Endothelial cell of umbilical vein (primary cell): ENCODE measurements around the gene LAIR1. TPM values are rescaled to one million over a fixed set of nuclear protein-coding genes. Genes with fewer than 3 reads are reported as not detected.

ENCODE experiments used
- BruUV-seq: library from RNA; stranded (reverse); fragments of 400-500 nt; replicated peaks from 2 replicates; lab custom pipeline; 2021; lab: Mats Ljungman, UMichigan
- CTCF ChIA-PET: fragments of 300-600, 350-600 bp; sonication (Branson Sonifier 250); formaldehyde crosslinking; loops from one replicate; lab custom pipeline; 2021; ENCODE audit warnings: antibody characterized with exemption, inconsistent platforms; lab: Charles Lee
- POLR2A ChIA-PET: fragments of 300-600, 350-600 bp; sonication (Branson Sonifier 250); formaldehyde crosslinking; loops from one replicate; lab custom pipeline; 2021; ENCODE audit warnings: antibody characterized with exemption, inconsistent platforms; lab: Charles Lee
- DNase-seq: peaks from one replicate; pipeline ENCODE4 v3.0.0-alpha.2; 2011; ENCODE audit warnings: low read depth, low spot score
- FAIRE-seq: peaks from 2 replicates; lab custom pipeline; 2011; peaks lifted over from hg19 to GRCh38; lab: Jason Lieb, UNC
- H2AFZ ChIP-seq: 2 replicates; pipeline ENCODE4 v1.6.0; 2012; ENCODE audit warnings: low read depth, low read length, control low read depth, inconsistent platforms
- H3K27ac ChIP-seq: 2 replicates; pipeline ENCODE4 v1.5.1; 2011; ENCODE audit warnings: low read depth, mild to moderate bottlenecking, control low read depth, low read length, moderate library complexity; ENCODE audit not compliant: insufficient read depth
- H3K27me3 ChIP-seq, 2 experiments: 2 replicates each; pipeline versions ENCODE4 v1.6.0 to v1.6.1; 2011; ENCODE audit warnings: low read length in 2 of 2, mixed read lengths in 1 of 2; ENCODE audit not compliant: control insufficient read depth in 2 of 2, insufficient read depth in 2 of 2
- H3K36me3 ChIP-seq, 2 experiments: 2 replicates in 1 of 2; 3 replicates in 1 of 2; pipeline ENCODE4 v1.5.1; 2011; ENCODE audit warnings: low read length in 2 of 2, mild to moderate bottlenecking in 1 of 2, moderate library complexity in 1 of 2; ENCODE audit not compliant: control insufficient read depth in 2 of 2, insufficient read depth in 2 of 2; ENCODE audit errors: extremely low read depth in 1 of 2
- H3K4me1 ChIP-seq: 3 replicates; pipeline ENCODE4 v1.5.1; 2011; ENCODE audit warnings: mild to moderate bottlenecking, low read length; ENCODE audit not compliant: control insufficient read depth, insufficient read depth; ENCODE audit errors: extremely low read depth
- H3K4me2 ChIP-seq: 2 replicates; pipeline ENCODE4 v1.6.1; 2011; ENCODE audit warnings: low read length, control low read depth, mixed read lengths; ENCODE audit not compliant: insufficient read depth
- H3K4me3 ChIP-seq, 3 experiments: fragments of 200-600 bp in 1 of 3; sonication (generic), shearing (Covaris generic) in 1 of 3; replicated peaks in 1 of 3; 2 replicates each; pipeline ENCODE4 v1.5.1; 2011 to 2016; ENCODE audit warnings: control low read depth in 3 of 3, low read length in 3 of 3, mild to moderate bottlenecking in 2 of 3, inconsistent platforms in 1 of 3, low read depth in 1 of 3, moderate library complexity in 1 of 3; ENCODE audit not compliant: insufficient read depth in 1 of 3
- H3K79me2 ChIP-seq: 2 replicates; pipeline ENCODE4 v1.6.0; 2012; ENCODE audit warnings: low read length, inconsistent platforms; ENCODE audit not compliant: control insufficient read depth, insufficient read depth
- H3K9ac ChIP-seq: replicated peaks from 2 replicates; pipeline ENCODE3; 2011; ENCODE audit warnings: low read length, control low read depth; ENCODE audit not compliant: insufficient read depth; ENCODE audit errors: extremely low read depth
- H3K9me1 ChIP-seq: replicated peaks from 3 replicates; pipeline ENCODE4 v1.6.0; 2011; ENCODE audit warnings: mild to moderate bottlenecking, low read length; ENCODE audit not compliant: control insufficient read depth, insufficient read depth; ENCODE audit errors: extremely low read depth
- H3K9me3 ChIP-seq: replicated peaks from 2 replicates; pipeline ENCODE4 v1.5.1; 2012; ENCODE audit warnings: low read length, inconsistent platforms; ENCODE audit not compliant: control insufficient read depth, insufficient read depth
- H4K20me1 ChIP-seq: replicated peaks from 2 replicates; pipeline ENCODE3; 2011; ENCODE audit warnings: mild to moderate bottlenecking, low read length; ENCODE audit not compliant: control insufficient read depth, insufficient read depth; ENCODE audit errors: extremely low read depth
- EZH2 ChIP-seq: IDR thresholded peaks from 2 replicates; pipeline ENCODE4 v1.6.1; 2012; ENCODE audit warnings: borderline replicate concordance, low read depth, mild to moderate bottlenecking, moderate library complexity, low read length, inconsistent platforms; ENCODE audit not compliant: severe bottlenecking
- FOS ChIP-seq: IDR thresholded peaks from 2 replicates; pipeline ENCODE4 v1.6.1; 2011; ENCODE audit warnings: mild to moderate bottlenecking, low read length, moderate library complexity, borderline replicate concordance; ENCODE audit not compliant: insufficient read depth
- GATA2 ChIP-seq: IDR thresholded peaks from 2 replicates; pipeline ENCODE4 v1.7.0; 2011; ENCODE audit warnings: low read depth, mild to moderate bottlenecking, moderate library complexity, mixed read lengths, low read length; ENCODE audit not compliant: insufficient read length, insufficient read depth
- JUN ChIP-seq: IDR thresholded peaks from 2 replicates; pipeline ENCODE4 v1.6.1; 2011; ENCODE audit warnings: borderline replicate concordance, low read depth; ENCODE audit not compliant: insufficient read length, insufficient read depth
- MYC ChIP-seq: IDR thresholded peaks from one replicate; pipeline ENCODE4 v1.6.1; 2011; ENCODE audit warnings: mild to moderate bottlenecking, low read depth, low read length
- POLR2A ChIP-seq: IDR thresholded peaks from 2 replicates; pipeline ENCODE4 v1.6.1; 2012; ENCODE audit warnings: low read depth, mild to moderate bottlenecking, control low read depth, low read length
- POLR2AphosphoS5 ChIP-seq: IDR thresholded peaks from 2 replicates; pipeline ENCODE4 v1.6.1; 2012; ENCODE audit warnings: low read depth, mild to moderate bottlenecking, control low read depth, low read length, moderate library complexity; ENCODE audit not compliant: insufficient read depth
- dilution Hi-C: fragments of 300-500 bp; cut with MboI; formaldehyde crosslinking; loops from one replicate; pipeline ENCODE4 v1.15.0; 2019; ENCODE audit warnings: low sequenced_read_pairs; ENCODE audit not compliant: extremely low pct_ligation_motif_present
- intact Hi-C: fragments of 100-400 bp; cut with micrococcal nuclease; formaldehyde crosslinking; loops from one replicate; pipeline ENCODE4 v1.10.0; 2022
- polyA plus RNA-seq, 4 experiments: library from polyadenylated mRNA; depleted of rRNA in 3 of 4; stranded (reverse) in 3 of 4; unstranded in 1 of 4; fragments of >200 nt; gene quantifications; 2 replicates each; pipeline versions ENCODE4 v1.2.1 to v1.2.3, GENCODE V29; 2011 to 2012; ENCODE audit warnings: missing spikeins in 1 of 4
- total RNA-seq: library from RNA; stranded (reverse); gene quantifications from 2 replicates; pipeline ENCODE4 v1.2.3, GENCODE V29; 2021
- TF ChIP-seq, protein P1 (sequence below), 2 donors: IDR thresholded peaks; 1 replicate in 1 of 2; 2 replicates in 1 of 2; pipeline ENCODE4 v1.5.1; 2011; ENCODE audit warnings: low read length in 2 of 2, mild to moderate bottlenecking in 2 of 2, moderate library complexity in 2 of 2, control low read depth in 1 of 2, inconsistent platforms in 1 of 2, low read depth in 1 of 2; ENCODE audit not compliant: insufficient read depth in 1 of 2; ENCODE audit errors: extremely low read depth in 1 of 2
- TF ChIP-seq, protein P2 (sequence below): IDR thresholded peaks from 2 replicates; pipeline ENCODE4 v1.6.1; 2011; ENCODE audit not compliant: insufficient read depth, insufficient read length

Gene LAIR1
- total and polyA plus RNA-seq, 2 donors (not counting 3 experiments of a cell fraction or from before 2014, with no cell fraction given): not detected

DNA sequence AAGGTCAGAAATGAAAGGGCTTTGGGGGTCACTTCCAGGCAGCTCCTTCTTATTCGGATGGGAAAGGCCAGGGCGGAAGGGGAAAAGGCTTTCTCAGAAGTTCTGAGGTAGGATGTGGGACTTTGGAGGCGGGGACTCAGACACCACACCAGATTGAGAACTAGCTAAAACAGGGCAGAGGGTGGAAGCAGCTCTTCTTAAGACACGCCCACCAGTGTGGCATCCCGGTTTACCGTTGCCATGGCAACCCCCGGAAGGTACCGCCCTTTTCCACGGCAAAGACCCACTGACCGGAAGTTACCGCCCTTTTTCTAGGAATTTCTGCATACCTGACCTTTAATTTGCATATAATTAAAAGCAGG is 48.0 kb downstream of the LAIR1 start:
- Histone ChIP-seq H4K20me1 (no peaks in the 10 kb centered on the region), H3K9me3 (no peaks in the 10 kb centered on the region), H3K4me3 (no peak overlapping the region), H3K27ac (no peak overlapping the region), H3K9me1 (no peaks in the 10 kb centered on the region), H3K9ac (no peak overlapping the region), H3K36me3 (no peaks in the 10 kb centered on the region), H3K4me1 (no peaks in the 10 kb centered on the region), H3K27me3 (no peaks in the 10 kb centered on the region), H3K4me2 (no peak overlapping the region), H2AFZ (no peak overlapping the region), H3K79me2 (no peaks in the 10 kb centered on the region)
- BruUV-seq: no TSS peak
- dilution Hi-C loops (no loop called here), intact Hi-C loops (no loop called here)
- no peak for FAIRE-seq
- ChIA-PET POLR2A (no interaction called here), CTCF (interaction anchor here (0.8 to 1.3 kb wide), 3 partner anchors 8 to 51 kb away, joined by 3 read pairs; no protein-coding TSS in a partner anchor)
- TF ChIP-seq, protein P1, sequence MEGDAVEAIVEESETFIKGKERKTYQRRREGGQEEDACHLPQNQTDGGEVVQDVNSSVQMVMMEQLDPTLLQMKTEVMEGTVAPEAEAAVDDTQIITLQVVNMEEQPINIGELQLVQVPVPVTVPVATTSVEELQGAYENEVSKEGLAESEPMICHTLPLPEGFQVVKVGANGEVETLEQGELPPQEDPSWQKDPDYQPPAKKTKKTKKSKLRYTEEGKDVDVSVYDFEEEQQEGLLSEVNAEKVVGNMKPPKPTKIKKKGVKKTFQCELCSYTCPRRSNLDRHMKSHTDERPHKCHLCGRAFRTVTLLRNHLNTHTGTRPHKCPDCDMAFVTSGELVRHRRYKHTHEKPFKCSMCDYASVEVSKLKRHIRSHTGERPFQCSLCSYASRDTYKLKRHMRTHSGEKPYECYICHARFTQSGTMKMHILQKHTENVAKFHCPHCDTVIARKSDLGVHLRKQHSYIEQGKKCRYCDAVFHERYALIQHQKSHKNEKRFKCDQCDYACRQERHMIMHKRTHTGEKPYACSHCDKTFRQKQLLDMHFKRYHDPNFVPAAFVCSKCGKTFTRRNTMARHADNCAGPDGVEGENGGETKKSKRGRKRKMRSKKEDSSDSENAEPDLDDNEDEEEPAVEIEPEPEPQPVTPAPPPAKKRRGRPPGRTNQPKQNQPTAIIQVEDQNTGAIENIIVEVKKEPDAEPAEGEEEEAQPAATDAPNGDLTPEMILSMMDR (IDR thresholded peaks at IDR 0.05; ENCODE audit: extremely low read depth in 1 of 2, insufficient read depth in 1 of 2, low read depth in 1 of 2, low read length in 2 of 2): no peak
- TF ChIP-seq FOS (no peak), EZH2 (no peak), GATA2 (no peak), POLR2A (no peak), JUN (no peak), MYC (no peak), POLR2AphosphoS5 (no peak)
- TF ChIP-seq, protein P2, sequence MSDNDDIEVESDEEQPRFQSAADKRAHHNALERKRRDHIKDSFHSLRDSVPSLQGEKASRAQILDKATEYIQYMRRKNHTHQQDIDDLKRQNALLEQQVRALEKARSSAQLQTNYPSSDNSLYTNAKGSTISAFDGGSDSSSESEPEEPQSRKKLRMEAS: no peak
- DNase-seq: no peak
